ENCODE data around the gene SPATA25. TPM values are rescaled to one million over a fixed set of nuclear protein-coding genes. Genes with fewer than 3 reads are reported as not detected.
A peak's percentile ranks its signal among the peaks of the same experiment; 100 is the strongest.

SPATA25 gene
- total and polyA plus RNA-seq, 2 donors (not counting 1 experiment from before 2014, with no cell fraction given), result 0.19 to 3.6 TPM

GRCh38 chr20:45908084-45908483 lies 20.7 kb upstream of the SPATA25 start:
- Histone ChIP-seq H3K4me2 (ENCODE audit: extremely low read depth, insufficient read depth, low read length) (no peak overlapping the region), H3K27me3 (ENCODE audit: control insufficient read depth, insufficient read depth, low read length) (no peaks in the 10 kb centered on the region), H2AFZ (ENCODE audit: low read length) (no peak overlapping the region), H3K9ac (ENCODE audit: insufficient read depth, low read length) (no peak overlapping the region), H3K27ac (ENCODE audit: insufficient read depth, low read length) (no peak overlapping the region), H4K20me1 (ENCODE audit: control insufficient read depth, extremely low read depth, insufficient read depth, low read length) (no peaks in the 10 kb centered on the region), H3K79me2 (ENCODE audit: control insufficient read depth, insufficient read depth, low read length) (no peaks in the 10 kb centered on the region), H3K4me3 (replicated peaks in 1 of 4; ENCODE audit: control extremely low read depth in 1 of 4, insufficient read depth in 1 of 4, low read depth in 3 of 4, low read length in 4 of 4) (peak overlapping the region in 1 of 4 experiments; percentile 23), H3K4me1 (ENCODE audit: control insufficient read depth, extremely low read depth, insufficient read depth, low read length) (peaks cover 19% of the 10 kb centered on the region), H3K36me3 (ENCODE audit: control insufficient read depth, insufficient read depth, low read length) (peaks cover 1% of the 10 kb centered on the region), H3K9me3 (ENCODE audit: control insufficient read depth, insufficient read depth, low read depth, low read length) (no peaks in the 10 kb centered on the region)
- no peak for DNase-seq (ENCODE audit: low read depth in 2 of 2)
- no peak for TF ChIP-seq CTCF (conservative IDR thresholded peaks at IDR 0.05 in 1 of 2, IDR thresholded peaks at IDR 0.05 in 1 of 2; ENCODE audit: low read depth in 1 of 2, low read length in 2 of 2)
- TF ChIP-seq EZH2 (IDR thresholded peaks at IDR 0.05; ENCODE audit: low read length, missing control alignments), result no peak

GRCh38 chr20:45907219-45907948 lies 20.0 kb upstream of the SPATA25 start:
- no peak overlapping the region for H3K9ac ChIP-seq (ENCODE audit: insufficient read depth, low read length)
- H2AFZ ChIP-seq (ENCODE audit: low read length), result no peak overlapping the region
- H3K4me2 ChIP-seq (ENCODE audit: extremely low read depth, insufficient read depth, low read length), result no peak overlapping the region
- H3K27ac ChIP-seq (ENCODE audit: insufficient read depth, low read length), result no peak overlapping the region
- H3K4me1 ChIP-seq (ENCODE audit: control insufficient read depth, extremely low read depth, insufficient read depth, low read length), result peaks cover 18% of the 10 kb centered on the region
- H3K36me3 ChIP-seq (ENCODE audit: control insufficient read depth, insufficient read depth, low read length), result peaks cover 1% of the 10 kb centered on the region
- no peaks in the 10 kb centered on the region for H4K20me1 ChIP-seq (ENCODE audit: control insufficient read depth, extremely low read depth, insufficient read depth, low read length)
- no peaks in the 10 kb centered on the region for H3K79me2 ChIP-seq (ENCODE audit: control insufficient read depth, insufficient read depth, low read length)
- no peak for TF ChIP-seq EZH2 (IDR thresholded peaks at IDR 0.05; ENCODE audit: low read length, missing control alignments)
- no peak for TF ChIP-seq CTCF (conservative IDR thresholded peaks at IDR 0.05 in 1 of 2, IDR thresholded peaks at IDR 0.05 in 1 of 2; ENCODE audit: low read depth in 1 of 2, low read length in 2 of 2)
- H3K27me3 ChIP-seq (ENCODE audit: control insufficient read depth, insufficient read depth, low read length), result no peaks in the 10 kb centered on the region
- no peaks in the 10 kb centered on the region for H3K9me3 ChIP-seq (ENCODE audit: control insufficient read depth, insufficient read depth, low read depth, low read length)
- no peak overlapping the region for H3K4me3 ChIP-seq (replicated peaks in 1 of 4; ENCODE audit: control extremely low read depth in 1 of 4, insufficient read depth in 1 of 4, low read depth in 3 of 4, low read length in 4 of 4)
- no peak for DNase-seq (ENCODE audit: low read depth in 2 of 2)

DNA sequence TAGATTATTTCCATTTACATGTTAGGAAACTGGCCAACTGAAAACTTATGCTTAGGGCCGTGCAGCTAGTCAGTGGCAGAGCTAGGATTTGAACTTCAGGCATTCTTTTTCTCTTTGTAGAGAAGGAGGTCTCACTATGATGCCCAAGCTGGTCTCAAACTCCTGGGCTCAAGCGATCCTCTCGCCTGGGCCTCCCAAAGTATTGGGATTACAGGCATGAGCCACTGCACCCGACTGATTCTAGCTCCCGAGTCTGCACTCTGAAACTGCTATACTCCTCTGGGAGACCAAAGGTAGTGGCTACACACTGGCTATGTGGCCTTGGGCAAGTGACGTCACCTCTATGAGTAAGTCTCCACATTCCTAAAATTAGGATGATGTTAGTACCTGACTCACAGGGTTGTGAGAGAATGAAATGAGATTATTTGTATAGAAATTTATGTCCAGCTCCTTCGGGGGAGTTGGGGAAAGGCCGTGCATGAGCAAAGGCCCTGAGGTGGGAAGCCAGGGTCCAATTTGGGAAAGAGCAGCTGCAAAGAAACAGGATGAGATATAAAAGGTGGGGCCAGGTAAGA lies 18.2 kb upstream of the SPATA25 start:
- Histone ChIP-seq H2AFZ (ENCODE audit: low read length) (no peak overlapping the region), H3K4me2 (ENCODE audit: extremely low read depth, insufficient read depth, low read length) (no peak overlapping the region), H4K20me1 (ENCODE audit: control insufficient read depth, extremely low read depth, insufficient read depth, low read length) (no peaks in the 10 kb centered on the region), H3K27ac (ENCODE audit: insufficient read depth, low read length) (peak overlapping the region; percentile 1), H3K9me3 (ENCODE audit: control insufficient read depth, insufficient read depth, low read depth, low read length) (no peaks in the 10 kb centered on the region), H3K36me3 (ENCODE audit: control insufficient read depth, insufficient read depth, low read length) (peaks cover 4% of the 10 kb centered on the region), H3K4me1 (ENCODE audit: control insufficient read depth, extremely low read depth, insufficient read depth, low read length) (peaks cover 7% of the 10 kb centered on the region), H3K9ac (ENCODE audit: insufficient read depth, low read length) (no peak overlapping the region), H3K27me3 (ENCODE audit: control insufficient read depth, insufficient read depth, low read length) (no peaks in the 10 kb centered on the region), H3K79me2 (ENCODE audit: control insufficient read depth, insufficient read depth, low read length) (no peaks in the 10 kb centered on the region), H3K4me3 (replicated peaks in 1 of 4; ENCODE audit: control extremely low read depth in 1 of 4, insufficient read depth in 1 of 4, low read depth in 3 of 4, low read length in 4 of 4) (no peak overlapping the region)
- DNase-seq (ENCODE audit: low read depth in 2 of 2), result peak; percentile 27 to 87
- no peak for TF ChIP-seq CTCF (conservative IDR thresholded peaks at IDR 0.05 in 1 of 2, IDR thresholded peaks at IDR 0.05 in 1 of 2; ENCODE audit: low read depth in 1 of 2, low read length in 2 of 2)
- no peak for TF ChIP-seq EZH2 (IDR thresholded peaks at IDR 0.05; ENCODE audit: low read length, missing control alignments)
